SK-N-MC (cell line): Measurements from ENCODE around the gene MAML3.

Experiments used
- EZH2 ChIP-seq: fragments of 200-600 bp; sonication (generic); IDR thresholded peaks from one replicate; pipeline ENCODE4 v1.6.1; 2017; ENCODE audit warnings: antibody characterized with exemption
- POLR2AphosphoS5 ChIP-seq: IDR thresholded peaks from 2 replicates; pipeline ENCODE4 v1.6.1; 2012; ENCODE audit warnings: mild to moderate bottlenecking, low read depth, low read length, borderline replicate concordance

DNA sequence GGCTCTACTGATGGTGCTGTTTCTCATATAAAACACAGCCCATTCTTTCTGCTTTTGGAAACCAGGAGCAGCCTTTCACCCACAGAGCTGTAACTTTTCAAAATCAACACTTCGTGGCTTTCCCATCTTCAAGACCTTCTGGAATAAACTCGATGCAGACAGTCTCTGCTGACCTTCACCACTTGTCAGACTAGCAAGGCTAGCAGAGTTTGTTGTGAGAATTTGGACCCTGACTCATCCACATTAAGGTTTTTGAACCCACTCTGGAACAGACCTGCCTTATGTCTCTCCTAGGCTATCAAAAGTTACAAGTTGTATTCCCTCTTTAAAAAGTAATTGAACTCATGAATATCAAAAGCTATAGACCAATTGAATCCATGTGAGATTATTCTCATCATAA lies 88.6 kb downstream of the MAML3 start:
- TF ChIP-seq POLR2AphosphoS5 (no peak), EZH2 (no peak)
